GM21447 (cell line): ENCODE measurements around the gene GTF3C5.
"Not testable (repeated sequence)": the region's sequence is repeated elsewhere in the genome, so short reads cannot be mapped to it uniquely, and the experiment has no call there.

Experiments
- ATAC-seq: cut with Tn5 transposase; IDR thresholded peaks from one replicate; pipeline ENCODE4 v1.9.1; 2021; ENCODE audit not compliant: unreplicated experiment

The GTF3C5 gene

GRCh38 chr9:133029994-133030316 lies 842 bp upstream of the GTF3C5 start:
- ATAC-seq: peak; percentile 8

GRCh38 chr9:133031130-133031422 lies 279 bp downstream of the GTF3C5 start:
- ATAC-seq: no peak

GRCh38 chr9:133031496-133031911 lies 707 bp downstream of the GTF3C5 start:
- ATAC-seq: no peak

GRCh38 chr9:133032171-133032570 lies 1.4 kb downstream of the GTF3C5 start:
- no peak for ATAC-seq

- ATAC-seq: no peak
Measured at GRCh38 chr9:133035669-133036068, 4.9 kb downstream of the GTF3C5 start.

- no peak for ATAC-seq
Measured at GRCh38 chr9:133037775-133038515, 7.1 kb downstream of the GTF3C5 start.

GRCh38 chr9:133040892-133041479 lies 10.2 kb downstream of the GTF3C5 start:
- not testable (repeated sequence) for ATAC-seq

GRCh38 chr9:133041958-133042357 lies 11.2 kb downstream of the GTF3C5 start:
- ATAC-seq: no peak

- no peak for ATAC-seq
Measured at GRCh38 chr9:133042676-133043075, 11.9 kb downstream of the GTF3C5 start.

GRCh38 chr9:133043449-133044035 lies 12.7 kb downstream of the GTF3C5 start:
- ATAC-seq: no peak

GRCh38 chr9:133044125-133044524 lies 13.3 kb downstream of the GTF3C5 start:
- ATAC-seq: no peak

GRCh38 chr9:133044661-133045060 lies 13.9 kb downstream of the GTF3C5 start:
- no peak for ATAC-seq

GRCh38 chr9:133045132-133045531 lies 14.3 kb downstream of the GTF3C5 start:
- no peak for ATAC-seq

- no peak for ATAC-seq
Measured at GRCh38 chr9:133046196-133046899, 15.6 kb downstream of the GTF3C5 start.

GRCh38 chr9:133046900-133047295 lies 16.1 kb downstream of the GTF3C5 start:
- no peak for ATAC-seq

- ATAC-seq: no peak
Measured at GRCh38 chr9:133048595-133048994, 17.8 kb downstream of the GTF3C5 start.

GRCh38 chr9:133049043-133049442 lies 18.2 kb downstream of the GTF3C5 start:
- no peak for ATAC-seq

- no peak for ATAC-seq
Measured at GRCh38 chr9:133050142-133050541, 19.3 kb downstream of the GTF3C5 start.

GRCh38 chr9:133050781-133051180 lies 20.0 kb downstream of the GTF3C5 start:
- no peak for ATAC-seq

GRCh38 chr9:133051281-133051900 lies 20.6 kb downstream of the GTF3C5 start:
- no peak for ATAC-seq

- ATAC-seq: no peak
Measured at GRCh38 chr9:133051966-133052539, 21.3 kb downstream of the GTF3C5 start.
